Thyroid gland (tissue), 4 donors: ENCODE measurements around the gene HOXB7.

Experiments used
- CTCF ChIP-seq, 6 experiments: fragments of 200-600 bp in 3 of 6; fragments of 450-650 bp in 3 of 6; sonication (generic) in 3 of 6; IDR thresholded peaks; one replicate each; pipeline ENCODE4 v1.5.1; 2016 to 2019; ENCODE audit warnings: antibody characterized with exemption in 6 of 6, mild to moderate bottlenecking in 2 of 6, inconsistent platforms in 1 of 6, moderate library complexity in 1 of 6
- POLR2A ChIP-seq, 2 donors: fragments of 450-650 bp; IDR thresholded peaks; one replicate each; pipeline ENCODE4 v1.6.1; 2017; ENCODE audit warnings: antibody characterized with exemption in 2 of 2, mild to moderate bottlenecking in 2 of 2, moderate library complexity in 1 of 2

GRCh38 chr17:48642059-48642842 lies 31.4 kb upstream of the HOXB7 start:
- TF ChIP-seq POLR2A (IDR thresholded peaks at IDR 0.05), result no peak
- TF ChIP-seq CTCF (IDR thresholded peaks at IDR 0.05), result no peak
